Measurements from ENCODE around the gene CEP72. TPM values are rescaled to one million over a fixed set of nuclear protein-coding genes. Genes with fewer than 3 reads are reported as not detected.

The CEP72 gene
- total RNA-seq, 1 donor from 2014 or later: 27.8 TPM

DNA sequence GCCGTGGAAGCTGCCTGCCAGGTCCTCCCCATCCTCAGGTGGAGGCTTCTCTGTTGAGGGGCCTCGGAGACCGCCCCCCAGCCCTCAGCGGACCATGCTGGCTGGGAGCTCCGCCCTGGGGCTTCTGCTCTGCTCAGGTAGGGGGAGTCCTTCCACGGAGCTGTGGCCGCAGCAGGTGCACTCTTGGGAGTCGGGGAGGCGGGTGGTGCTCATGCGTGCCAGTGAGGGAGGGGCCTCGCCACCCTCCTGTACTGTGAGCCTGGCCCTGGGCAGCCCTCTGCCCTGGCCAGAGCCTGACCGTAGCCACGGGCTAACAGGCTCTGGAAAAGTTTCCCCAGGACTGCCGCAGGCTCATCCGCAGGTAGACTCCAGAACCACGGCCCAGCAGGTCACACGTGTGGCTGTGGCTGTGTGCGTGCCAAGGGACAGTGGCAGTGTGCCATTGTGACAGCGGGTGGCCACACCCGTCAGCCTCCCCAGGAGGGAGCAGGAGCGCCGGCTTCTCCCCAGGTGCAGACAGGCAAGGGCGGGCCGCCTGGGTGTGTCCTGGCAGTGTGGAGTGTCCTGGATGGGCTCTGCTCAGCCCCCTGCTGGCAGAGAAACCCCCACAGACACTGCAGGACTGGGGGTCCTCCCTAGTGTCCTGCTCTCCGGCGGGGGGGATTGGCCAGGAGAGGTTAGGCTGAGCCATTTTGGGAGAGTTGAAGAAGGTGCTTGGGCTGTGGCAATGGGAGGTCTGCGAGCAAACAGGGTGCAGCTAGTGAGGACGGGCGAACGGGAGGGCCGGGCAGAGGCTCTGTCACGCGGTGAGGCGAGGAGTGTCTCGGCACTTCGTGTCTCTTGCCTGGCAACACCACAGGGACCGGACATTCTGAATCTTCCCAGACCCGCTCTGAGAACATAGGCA is 51.5 kb downstream of the CEP72 start:
- no peaks in the 10 kb centered on the region for H3K4me1 Mint-ChIP-seq (ENCODE audit: unreplicated experiment)
- TF ChIP-seq, protein P1, sequence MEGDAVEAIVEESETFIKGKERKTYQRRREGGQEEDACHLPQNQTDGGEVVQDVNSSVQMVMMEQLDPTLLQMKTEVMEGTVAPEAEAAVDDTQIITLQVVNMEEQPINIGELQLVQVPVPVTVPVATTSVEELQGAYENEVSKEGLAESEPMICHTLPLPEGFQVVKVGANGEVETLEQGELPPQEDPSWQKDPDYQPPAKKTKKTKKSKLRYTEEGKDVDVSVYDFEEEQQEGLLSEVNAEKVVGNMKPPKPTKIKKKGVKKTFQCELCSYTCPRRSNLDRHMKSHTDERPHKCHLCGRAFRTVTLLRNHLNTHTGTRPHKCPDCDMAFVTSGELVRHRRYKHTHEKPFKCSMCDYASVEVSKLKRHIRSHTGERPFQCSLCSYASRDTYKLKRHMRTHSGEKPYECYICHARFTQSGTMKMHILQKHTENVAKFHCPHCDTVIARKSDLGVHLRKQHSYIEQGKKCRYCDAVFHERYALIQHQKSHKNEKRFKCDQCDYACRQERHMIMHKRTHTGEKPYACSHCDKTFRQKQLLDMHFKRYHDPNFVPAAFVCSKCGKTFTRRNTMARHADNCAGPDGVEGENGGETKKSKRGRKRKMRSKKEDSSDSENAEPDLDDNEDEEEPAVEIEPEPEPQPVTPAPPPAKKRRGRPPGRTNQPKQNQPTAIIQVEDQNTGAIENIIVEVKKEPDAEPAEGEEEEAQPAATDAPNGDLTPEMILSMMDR (conservative IDR thresholded peaks at IDR 0.05): no peak
- H3K27ac Mint-ChIP-seq: no peak overlapping the region
- peaks cover 24% of the 10 kb centered on the region for H3K36me3 Mint-ChIP-seq
- no peak for DNase-seq (ENCODE audit: extremely low spot score, unreplicated experiment)
- no peak overlapping the region for H3K4me3 Mint-ChIP-seq
- H3K27me3 Mint-ChIP-seq: no peaks in the 10 kb centered on the region
- H3K9me3 Mint-ChIP-seq: no peaks in the 10 kb centered on the region

DNA sequence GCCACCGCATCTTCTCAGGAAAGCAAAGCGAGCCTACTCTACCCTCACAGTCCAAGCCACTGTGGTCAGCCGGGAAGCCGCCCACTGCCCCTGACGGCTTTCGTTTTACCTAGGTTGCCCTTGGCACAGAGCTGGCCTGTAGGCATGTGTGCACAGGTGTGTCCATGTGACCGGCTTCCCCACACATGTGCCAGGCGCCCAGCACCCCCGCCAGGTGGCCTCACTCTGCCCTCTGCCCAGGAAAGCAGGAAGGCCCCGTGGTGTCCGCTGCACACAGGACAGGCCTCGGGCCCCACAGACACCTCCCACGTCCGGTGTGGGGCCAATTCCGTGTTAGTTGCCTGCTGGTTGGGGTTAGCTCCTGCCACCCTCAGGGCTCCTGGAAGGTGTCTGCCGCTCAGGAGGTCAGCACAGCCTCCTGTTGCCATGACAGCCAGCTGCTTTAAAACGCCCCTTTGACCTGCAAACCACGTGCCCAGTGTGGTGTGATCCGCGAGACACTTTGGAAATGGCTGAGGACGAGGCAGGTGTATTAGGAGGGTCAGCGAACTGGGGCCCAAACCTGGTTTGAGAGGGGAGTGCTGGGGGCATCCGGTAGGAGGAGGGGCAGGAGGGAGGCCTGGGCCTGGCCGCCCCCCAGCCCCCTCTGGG is 52.3 kb downstream of the CEP72 start:
- DNase-seq (ENCODE audit: extremely low spot score, unreplicated experiment): no peak
- H3K4me1 Mint-ChIP-seq (ENCODE audit: unreplicated experiment): no peaks in the 10 kb centered on the region
- H3K36me3 Mint-ChIP-seq: peaks cover 19% of the 10 kb centered on the region
- no peak overlapping the region for H3K4me3 Mint-ChIP-seq
- H3K9me3 Mint-ChIP-seq: no peaks in the 10 kb centered on the region
- no peak overlapping the region for H3K27ac Mint-ChIP-seq
- TF ChIP-seq, protein P1 (conservative IDR thresholded peaks at IDR 0.05): no peak
- H3K27me3 Mint-ChIP-seq: no peaks in the 10 kb centered on the region

DNA sequence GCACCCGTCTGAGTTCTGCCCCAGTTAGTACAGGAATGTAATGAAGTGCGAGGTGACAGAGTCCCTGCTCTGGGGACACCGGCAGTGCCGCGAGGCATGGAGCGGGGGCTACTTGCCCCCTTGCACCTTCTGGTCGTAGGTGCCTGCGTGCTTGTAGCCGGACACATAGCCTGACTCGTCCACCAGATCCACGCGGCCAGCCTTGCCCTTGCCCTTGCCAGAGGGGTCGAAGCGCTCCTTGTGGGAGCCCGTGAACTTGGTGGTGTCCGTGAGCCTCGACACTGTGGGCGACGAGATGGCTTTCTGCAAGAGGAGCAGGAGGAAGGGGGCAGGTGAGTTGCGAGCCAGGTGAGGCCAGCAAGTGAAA is 52.8 kb downstream of the CEP72 start:
- DNase-seq (ENCODE audit: extremely low spot score, unreplicated experiment): no peak
- Mint-ChIP-seq H3K9me3 (no peaks in the 10 kb centered on the region), H3K4me1 (ENCODE audit: unreplicated experiment) (no peaks in the 10 kb centered on the region), H3K27me3 (no peaks in the 10 kb centered on the region), H3K36me3 (peaks cover 16% of the 10 kb centered on the region), H3K27ac (no peak overlapping the region), H3K4me3 (no peak overlapping the region)
- TF ChIP-seq, protein P1 (conservative IDR thresholded peaks at IDR 0.05): no peak

DNA sequence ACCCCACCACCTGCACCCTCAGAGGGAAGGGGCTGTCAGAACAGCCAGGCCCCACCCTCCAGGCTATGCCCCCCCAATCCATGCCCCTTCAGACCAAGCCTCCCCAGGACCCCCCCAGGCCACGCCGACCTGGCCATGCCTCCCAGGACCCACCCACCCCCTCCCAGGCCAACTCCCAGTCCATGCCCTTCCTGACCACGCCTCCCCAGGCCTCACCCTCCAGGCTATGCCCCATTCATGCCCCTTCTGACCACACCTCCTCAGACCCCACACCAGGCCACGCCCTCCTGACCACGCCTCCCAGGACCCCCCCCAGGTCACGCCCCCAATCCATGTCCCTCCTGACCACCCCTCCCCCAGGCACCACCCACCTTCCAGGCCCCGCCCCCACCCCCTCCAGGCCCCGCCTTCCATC is 53.4 kb downstream of the CEP72 start:
- H3K4me3 Mint-ChIP-seq: no peak overlapping the region
- no peak for DNase-seq (ENCODE audit: extremely low spot score, unreplicated experiment)

DNA sequence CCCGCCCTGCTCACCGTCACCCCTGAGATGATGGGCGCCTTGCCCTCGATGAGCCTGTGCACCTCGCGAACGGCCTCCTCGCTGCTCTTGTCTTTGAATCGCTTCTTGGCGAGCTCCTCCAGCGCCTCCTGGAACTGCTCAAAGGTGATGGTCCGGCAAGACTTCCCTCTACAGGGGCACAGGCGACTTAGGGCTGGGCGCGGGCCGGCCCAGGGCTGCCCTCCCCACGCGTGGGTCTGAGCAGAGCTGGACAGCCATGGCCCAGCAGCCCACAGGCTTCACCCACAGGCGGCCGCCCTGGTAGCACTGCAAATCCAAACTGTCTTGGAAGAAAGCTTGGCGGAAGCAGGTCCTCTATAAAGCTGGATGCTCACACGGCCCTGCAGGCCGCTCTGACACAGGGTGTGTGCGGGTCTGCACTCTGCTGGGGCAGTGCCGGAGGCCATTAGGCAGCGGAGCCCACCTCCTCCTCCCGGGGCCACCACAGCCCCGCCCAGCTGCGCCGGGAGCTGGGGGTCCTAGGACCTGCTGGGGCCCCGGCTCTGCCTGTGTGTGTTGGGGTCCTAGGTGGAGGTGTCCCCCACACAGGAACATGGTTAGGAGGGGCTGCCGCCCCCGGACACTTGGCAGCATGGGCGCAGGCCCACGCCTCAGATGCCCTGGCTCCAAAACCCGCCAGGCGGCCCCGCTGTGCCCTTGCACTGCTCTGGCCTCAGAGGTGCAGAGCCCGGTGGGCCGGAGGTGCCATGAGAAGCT is 54.0 kb downstream of the CEP72 start:
- no peaks in the 10 kb centered on the region for H3K27me3 Mint-ChIP-seq
- H3K27ac Mint-ChIP-seq: no peak overlapping the region
- DNase-seq (ENCODE audit: extremely low spot score, unreplicated experiment): no peak
- no peaks in the 10 kb centered on the region for H3K9me3 Mint-ChIP-seq
- H3K36me3 Mint-ChIP-seq: peaks cover 10% of the 10 kb centered on the region
- no peaks in the 10 kb centered on the region for H3K4me1 Mint-ChIP-seq (ENCODE audit: unreplicated experiment)
- H3K4me3 Mint-ChIP-seq: no peak overlapping the region
- TF ChIP-seq, protein P1 (conservative IDR thresholded peaks at IDR 0.05): no peak

More for the DNA sequence above, 53.4 kb downstream of the CEP72 start:
- Mint-ChIP-seq H3K27ac (no peak overlapping the region), H3K9me3 (no peaks in the 10 kb centered on the region), H3K36me3 (peaks cover 12% of the 10 kb centered on the region), H3K4me1 (ENCODE audit: unreplicated experiment) (no peaks in the 10 kb centered on the region), H3K27me3 (no peaks in the 10 kb centered on the region)
- TF ChIP-seq, protein P1 (conservative IDR thresholded peaks at IDR 0.05): no peak
